GM10847 (cell line): ENCODE results near the gene KRTAP9-8.
"Not testable (repeated sequence)": the region's sequence is repeated elsewhere in the genome, so short reads cannot be mapped to it uniquely, and the experiment has no call there.

Source experiments
- POLR2A ChIP-seq: IDR thresholded peaks from 2 replicates; pipeline ENCODE4 v1.6.1; 2011; ENCODE audit not compliant: insufficient read length; ENCODE audit errors: extremely low read depth

KRTAP9-8 gene

DNA sequence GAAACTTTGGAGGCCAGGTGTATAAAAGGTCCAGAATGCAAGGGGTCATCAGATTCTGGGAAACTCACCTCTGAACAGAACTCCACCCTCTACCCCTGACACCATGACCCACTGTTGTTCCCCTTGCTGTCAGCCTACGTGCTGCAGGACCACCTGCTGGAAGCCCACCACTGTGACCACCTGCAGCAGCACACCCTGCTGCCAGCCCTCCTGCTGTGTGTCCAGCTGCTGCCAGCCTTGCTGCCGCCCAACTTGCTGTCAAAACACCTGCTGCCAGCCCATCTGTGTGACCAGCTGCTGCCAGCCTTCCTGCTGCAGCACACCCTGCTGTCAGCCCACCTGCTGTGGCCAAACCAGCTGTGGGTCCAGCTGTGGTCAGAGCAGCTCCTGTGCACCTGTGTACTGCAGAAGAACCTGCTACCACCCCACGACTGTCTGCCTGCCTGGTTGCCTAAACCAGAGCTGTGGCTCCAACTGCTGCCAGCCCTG lies at the start of gene KRTAP9-8:
Gene KRTAP9-8, plus strand, starts transcription at position 51 of the 489 bp plus-strand sequence. Its CDS starts 53 bp downstream, at position 104.
- TF ChIP-seq POLR2A = not testable (repeated sequence)

DNA sequence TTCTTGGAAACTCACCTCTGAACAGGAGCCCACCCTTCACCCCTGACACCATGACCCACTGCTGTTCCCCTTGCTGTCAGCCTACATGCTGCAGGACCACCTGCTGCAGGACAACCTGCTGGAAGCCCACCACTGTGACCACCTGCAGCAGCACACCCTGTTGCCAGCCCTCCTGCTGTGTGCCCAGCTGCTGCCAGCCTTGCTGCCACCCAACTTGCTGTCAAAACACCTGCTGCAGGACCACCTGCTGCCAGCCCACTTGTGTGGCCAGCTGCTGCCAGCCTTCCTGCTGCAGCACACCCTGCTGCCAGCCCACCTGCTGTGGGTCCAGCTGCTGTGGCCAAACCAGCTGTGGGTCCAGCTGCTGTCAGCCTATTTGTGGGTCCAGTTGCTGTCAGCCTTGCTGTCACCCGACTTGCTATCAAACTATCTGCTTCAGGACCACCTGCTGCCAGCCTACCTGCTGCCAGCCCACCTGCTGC lies 47.9 kb upstream of the KRTAP9-8 start, which contains the start of gene KRTAP9-1:
Gene KRTAP9-1, plus strand, starts transcription at position 51 of the 482 bp plus-strand sequence. Its CDS starts 0 bp downstream, at position 51.
- not testable (repeated sequence) for TF ChIP-seq POLR2A

GRCh38 chr17:41190328-41190727 lies 47.5 kb upstream of the KRTAP9-8 start:
- TF ChIP-seq POLR2A = no peak

GRCh38 chr17:41196068-41196467 lies 41.7 kb upstream of the KRTAP9-8 start:
- TF ChIP-seq POLR2A = no peak

DNA sequence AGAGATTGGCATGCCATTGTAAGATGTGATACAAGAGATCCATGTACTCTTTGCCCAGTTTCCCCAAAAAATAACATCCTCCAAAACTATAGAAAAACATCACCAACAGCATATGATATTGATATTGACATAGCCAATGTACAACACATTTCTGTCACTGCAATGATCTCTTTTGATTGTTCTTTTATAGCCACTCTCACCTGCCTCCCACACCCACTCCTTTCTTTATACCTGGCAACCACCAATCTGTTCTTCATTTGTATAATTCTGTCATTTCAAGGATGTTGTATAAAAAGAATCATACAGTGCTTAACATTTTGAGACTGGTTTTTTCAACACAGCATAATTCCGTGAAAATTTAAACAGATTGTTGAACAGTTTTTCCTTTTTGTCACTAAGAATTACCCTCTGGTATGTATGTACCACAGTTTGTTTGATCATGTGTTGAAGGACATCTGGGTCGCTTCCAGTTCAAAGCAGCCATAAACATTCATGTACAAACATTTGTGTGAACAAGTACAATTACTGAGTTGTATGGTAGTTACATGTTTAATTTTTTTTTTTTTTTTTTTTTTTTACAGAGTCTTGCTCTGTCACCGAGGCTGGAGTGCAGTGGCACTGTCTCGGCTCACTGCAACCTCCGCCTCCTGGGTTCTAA lies 38.2 kb upstream of the KRTAP9-8 start:
- no peak for TF ChIP-seq POLR2A

GRCh38 chr17:41211845-41212466 lies 25.8 kb upstream of the KRTAP9-8 start:
- no peak for TF ChIP-seq POLR2A

DNA sequence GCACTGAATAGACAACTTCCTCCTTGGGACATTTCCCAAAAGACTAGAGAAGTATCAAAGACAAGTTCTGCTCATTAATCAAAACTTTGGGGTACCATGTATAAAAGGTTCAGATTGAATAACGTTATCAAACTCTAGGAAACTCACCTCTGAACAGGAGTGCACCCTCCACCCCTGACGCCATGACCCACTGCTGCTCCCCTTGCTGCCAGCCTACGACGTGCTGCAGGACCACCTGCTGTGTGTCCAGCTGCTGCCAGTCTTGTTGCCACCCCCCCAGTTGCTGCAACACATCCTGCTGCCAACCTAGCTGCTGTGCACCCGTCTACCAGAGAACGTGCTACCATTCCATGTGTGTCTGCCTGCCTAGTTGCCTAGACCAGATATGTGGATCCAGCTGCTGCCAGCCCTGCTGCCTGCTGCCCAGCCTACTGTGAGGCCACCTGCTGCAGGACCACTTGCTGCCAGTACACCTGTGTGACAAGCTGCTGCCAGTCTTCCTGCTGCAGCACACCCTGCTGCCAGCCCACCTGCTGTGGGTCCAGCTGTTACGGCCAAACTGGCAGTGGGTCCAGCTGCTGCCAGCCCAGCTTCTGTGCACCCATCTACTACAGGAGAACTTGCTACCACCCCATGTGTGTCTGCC lies 25.2 kb upstream of the KRTAP9-8 start:
- no peak for TF ChIP-seq POLR2A

DNA sequence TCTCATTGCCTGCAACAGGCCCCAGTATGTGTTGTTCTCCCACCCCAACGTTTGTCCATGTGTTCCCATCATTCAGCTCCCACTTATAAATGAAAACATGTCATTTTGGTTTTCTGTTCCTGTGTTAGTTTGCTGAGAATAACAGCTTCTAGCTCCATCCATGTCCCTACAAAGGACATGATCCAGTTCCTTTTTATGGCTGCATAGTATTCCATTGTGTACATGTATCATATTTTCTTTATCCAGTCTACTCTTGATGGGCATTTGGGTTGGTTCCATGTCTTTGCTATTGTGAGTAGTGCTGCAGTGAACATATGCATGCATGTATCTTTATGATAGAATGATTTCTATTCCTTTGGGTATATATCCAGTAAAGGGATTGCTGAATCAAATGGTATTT lies 22.1 kb upstream of the KRTAP9-8 start:
- TF ChIP-seq POLR2A = no peak

- TF ChIP-seq POLR2A = no peak
Observed at GRCh38 chr17:41223821-41224220, 14.0 kb upstream of the KRTAP9-8 start.

DNA sequence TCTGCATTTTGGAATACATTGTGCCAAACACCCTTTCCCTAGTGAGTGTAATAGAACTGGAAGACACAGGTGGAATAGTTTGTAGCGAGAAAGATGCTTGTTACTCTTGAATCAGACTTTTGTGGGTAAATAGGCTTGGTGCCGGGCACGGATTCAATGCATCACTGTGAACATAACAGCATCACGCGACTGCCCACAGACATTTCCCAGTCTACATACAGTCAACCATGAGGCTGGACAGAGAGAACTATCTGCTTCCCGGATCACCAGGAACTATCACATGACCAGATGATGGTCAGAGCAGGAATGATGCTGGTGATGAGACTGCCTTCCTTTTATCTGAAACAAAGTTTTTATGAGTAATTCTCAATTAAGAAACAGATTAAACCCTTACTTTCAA lies 11.7 kb upstream of the KRTAP9-8 start:
- no peak for TF ChIP-seq POLR2A

DNA sequence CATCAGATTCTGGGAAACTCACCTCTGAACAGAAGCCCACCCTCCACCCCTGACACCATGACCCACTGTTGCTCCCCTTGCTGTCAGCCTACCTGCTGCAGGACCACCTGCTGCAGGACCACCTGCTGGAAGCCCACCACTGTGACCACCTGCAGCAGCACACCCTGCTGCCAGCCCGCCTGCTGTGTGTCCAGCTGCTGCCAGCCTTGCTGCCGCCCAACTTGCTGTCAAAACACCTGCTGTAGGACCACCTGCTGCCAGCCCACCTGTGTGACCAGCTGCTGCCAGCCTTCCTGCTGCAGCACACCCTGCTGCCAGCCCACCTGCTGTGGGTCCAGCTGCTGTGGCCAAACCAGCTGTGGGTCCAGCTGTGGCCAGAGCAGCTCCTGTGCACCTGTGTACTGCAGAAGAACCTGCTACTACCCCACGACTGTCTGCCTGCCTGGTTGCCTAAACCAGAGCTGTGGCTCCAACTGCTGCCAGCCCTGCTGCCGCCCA lies 11.2 kb upstream of the KRTAP9-8 start, which contains the start of gene KRTAP9-2:
Gene KRTAP9-2, plus strand, starts transcription at position 51 of the 498 bp plus-strand sequence. Its CDS starts 7 bp downstream, at position 58.
- TF ChIP-seq POLR2A = not testable (repeated sequence)

DNA sequence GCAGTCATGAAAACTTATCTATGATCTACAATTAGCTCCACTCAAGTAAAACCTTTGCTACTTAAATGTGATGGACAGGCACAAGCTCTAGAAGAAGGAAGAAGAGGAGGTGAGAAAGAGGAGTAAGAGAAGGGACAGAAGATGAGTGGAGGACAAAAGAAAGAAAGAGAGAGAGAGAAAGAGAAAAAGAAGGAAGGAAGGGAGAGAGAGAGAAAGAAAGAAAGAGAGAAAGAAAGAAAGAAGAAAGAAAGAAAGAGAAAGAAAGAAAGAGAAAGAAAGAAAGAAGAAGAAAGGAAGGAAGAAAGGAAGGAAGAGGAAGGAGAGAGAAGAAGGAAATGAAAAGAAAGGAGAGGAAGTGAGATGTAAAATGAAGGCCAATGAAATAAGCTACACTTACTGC lies 7.7 kb upstream of the KRTAP9-8 start:
- no peak for TF ChIP-seq POLR2A

DNA sequence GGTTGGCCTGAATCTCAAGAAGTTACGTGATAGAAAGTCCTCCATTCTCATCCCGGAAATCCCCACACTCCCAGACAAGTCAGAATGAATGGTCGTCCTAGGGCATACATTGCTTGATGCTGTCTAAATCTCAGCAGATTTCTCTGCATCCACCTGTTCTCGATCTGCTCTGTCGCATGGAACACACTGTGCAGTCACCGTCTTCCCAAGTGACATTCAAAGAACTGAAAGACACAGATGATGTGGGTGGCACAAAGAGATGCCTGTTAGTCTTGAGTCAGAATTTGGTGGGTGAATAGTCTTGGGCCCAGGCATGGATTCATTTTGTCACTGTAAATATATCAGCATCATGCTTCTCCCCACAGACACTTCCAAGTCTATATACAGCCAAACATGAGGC lies 6.1 kb upstream of the KRTAP9-8 start:
- TF ChIP-seq POLR2A = no peak

DNA sequence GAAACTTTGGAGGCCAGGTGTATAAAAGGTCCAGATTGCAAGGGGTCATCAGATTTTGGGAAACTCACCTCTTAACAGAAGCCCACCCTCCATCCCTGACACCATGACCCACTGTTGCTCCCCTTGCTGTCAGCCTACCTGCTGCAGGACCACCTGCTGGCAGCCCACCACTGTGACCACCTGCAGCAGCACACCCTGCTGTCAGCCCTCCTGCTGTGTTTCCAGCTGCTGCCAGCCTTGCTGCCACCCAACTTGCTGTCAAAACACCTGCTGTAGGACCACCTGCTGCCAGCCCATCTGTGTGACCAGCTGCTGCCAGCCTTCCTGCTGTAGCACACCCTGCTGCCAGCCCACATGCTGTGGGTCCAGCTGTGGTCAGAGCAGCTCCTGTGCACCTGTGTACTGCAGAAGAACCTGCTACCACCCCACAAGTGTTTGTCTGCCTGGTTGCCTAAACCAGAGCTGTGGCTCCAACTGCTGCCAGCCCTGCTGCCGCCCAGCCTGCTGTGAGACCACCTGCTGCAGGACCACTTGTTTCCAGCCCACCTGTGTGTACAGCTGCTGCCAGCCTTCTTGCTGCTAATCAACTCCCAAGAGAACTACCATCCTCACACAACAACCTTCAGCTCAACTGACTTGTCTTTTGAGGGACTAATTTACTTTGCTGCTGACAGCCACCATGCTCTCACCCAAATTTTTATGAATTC lies 5.2 kb upstream of the KRTAP9-8 start, which contains the start of gene KRTAP9-3:
Gene KRTAP9-3, plus strand, starts transcription at position 51 of the 707 bp plus-strand sequence. Its CDS starts 53 bp downstream, at position 104.
- TF ChIP-seq POLR2A = not testable (repeated sequence)
